K562 (cell line): ENCODE results near the gene IKZF3.

Source experiments
- CBFB ChIP-seq: sonication (generic); formaldehyde crosslinking; IDR thresholded peaks from 2 replicates; pipeline ENCODE4 v1.4.0; 2020; ENCODE audit warnings: mild to moderate bottlenecking, missing genetic modification reagents
- CEBPB ChIP-seq: fragments of 450-650 bp; IDR thresholded peaks from 2 replicates; pipeline ENCODE4 v1.6.1; 2016; ENCODE audit warnings: missing genetic modification characterization, missing compliant biosample characterization
- EP400 ChIP-seq: fragments of 450-650 bp; IDR thresholded peaks from 2 replicates; pipeline ENCODE4 v1.6.1; 2017; ENCODE audit warnings: antibody characterized with exemption, mild to moderate bottlenecking, moderate library complexity
- FOXJ3 ChIP-seq: sonication (generic); formaldehyde crosslinking; IDR thresholded peaks from 2 replicates; pipeline ENCODE4 v1.4.0; 2020; ENCODE audit warnings: mild to moderate bottlenecking, missing genetic modification reagents
- FOXP4 ChIP-seq: sonication (generic); formaldehyde crosslinking; IDR thresholded peaks from 2 replicates; pipeline ENCODE4 v1.8.0; 2022; ENCODE audit warnings: mild to moderate bottlenecking, missing genetic modification reagents, borderline replicate concordance
- MEF2A ChIP-seq: IDR thresholded peaks from 2 replicates; pipeline ENCODE4 v1.6.1; 2011; ENCODE audit warnings: low read depth, mild to moderate bottlenecking, low read length, moderate library complexity; ENCODE audit not compliant: control insufficient read depth
- POLR2A ChIP-seq: fragments of 450-650 bp; conservative IDR thresholded peaks from 2 replicates; pipeline ENCODE4 v1.6.1; 2016
- SREBF2 ChIP-seq: sonication (generic); formaldehyde crosslinking; IDR thresholded peaks from 2 replicates; pipeline ENCODE4 v1.4.0; 2020; ENCODE audit warnings: mild to moderate bottlenecking, missing genetic modification reagents
- THRA ChIP-seq: fragments of 450-650 bp; IDR thresholded peaks from 2 replicates; pipeline ENCODE4 v1.6.1; 2017; ENCODE audit warnings: mild to moderate bottlenecking, moderate library complexity
- ZBTB33 ChIP-seq: sonication (generic); formaldehyde crosslinking; IDR thresholded peaks from 2 replicates; pipeline ENCODE4 v1.8.1; 2023; ENCODE audit warnings: mild to moderate bottlenecking, missing genetic modification reagents
- ZNF717 ChIP-seq: fragments of 250-450 bp; sonication (Bioruptor Pico); IDR thresholded peaks from 2 replicates; pipeline ENCODE4 v1.5.0; 2021
- TF ChIP-seq, protein P1 (sequence below), 3 experiments: IDR thresholded peaks in 2 of 3; conservative IDR thresholded peaks in 1 of 3; 2 replicates each; pipeline ENCODE4 v1.5.1; 2011 to 2012; ENCODE audit warnings: low read length in 3 of 3, mild to moderate bottlenecking in 3 of 3, control low read depth in 2 of 3, improper control_type of control experiment in 1 of 3, inconsistent platforms in 1 of 3, low read depth in 1 of 3, mixed read lengths in 1 of 3, moderate library complexity in 1 of 3; ENCODE audit not compliant: insufficient read depth in 2 of 3
- TF ChIP-seq, protein P2 (sequence below): fragments of 250-450 bp; sonication (Bioruptor Pico); IDR thresholded peaks from 2 replicates; pipeline ENCODE4 v1.4.0; 2020; ENCODE audit warnings: mild to moderate bottlenecking
- TF ChIP-seq, protein P3 (sequence below): sonication (generic); formaldehyde crosslinking; IDR thresholded peaks from 2 replicates; pipeline ENCODE4 v1.8.1; 2022; ENCODE audit warnings: missing genetic modification reagents

- TF ChIP-seq CBFB (CRISPR knock-in tag): no peak
- TF ChIP-seq, protein P1, sequence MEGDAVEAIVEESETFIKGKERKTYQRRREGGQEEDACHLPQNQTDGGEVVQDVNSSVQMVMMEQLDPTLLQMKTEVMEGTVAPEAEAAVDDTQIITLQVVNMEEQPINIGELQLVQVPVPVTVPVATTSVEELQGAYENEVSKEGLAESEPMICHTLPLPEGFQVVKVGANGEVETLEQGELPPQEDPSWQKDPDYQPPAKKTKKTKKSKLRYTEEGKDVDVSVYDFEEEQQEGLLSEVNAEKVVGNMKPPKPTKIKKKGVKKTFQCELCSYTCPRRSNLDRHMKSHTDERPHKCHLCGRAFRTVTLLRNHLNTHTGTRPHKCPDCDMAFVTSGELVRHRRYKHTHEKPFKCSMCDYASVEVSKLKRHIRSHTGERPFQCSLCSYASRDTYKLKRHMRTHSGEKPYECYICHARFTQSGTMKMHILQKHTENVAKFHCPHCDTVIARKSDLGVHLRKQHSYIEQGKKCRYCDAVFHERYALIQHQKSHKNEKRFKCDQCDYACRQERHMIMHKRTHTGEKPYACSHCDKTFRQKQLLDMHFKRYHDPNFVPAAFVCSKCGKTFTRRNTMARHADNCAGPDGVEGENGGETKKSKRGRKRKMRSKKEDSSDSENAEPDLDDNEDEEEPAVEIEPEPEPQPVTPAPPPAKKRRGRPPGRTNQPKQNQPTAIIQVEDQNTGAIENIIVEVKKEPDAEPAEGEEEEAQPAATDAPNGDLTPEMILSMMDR (IDR thresholded peaks at IDR 0.05 in 2 of 3, conservative IDR thresholded peaks at IDR 0.05 in 1 of 3; ENCODE audit: insufficient read depth in 2 of 3, low read depth in 1 of 3, low read length in 3 of 3): peak in 1 of 3 experiments; percentile 32; a peak in 1 of 6 replicates
- no peak for TF ChIP-seq CEBPB (tag)
- TF ChIP-seq THRA: no peak
- no peak for TF ChIP-seq MEF2A
- TF ChIP-seq FOXP4 (CRISPR knock-in tag): no peak
- no peak for TF ChIP-seq ZNF717
- no peak for TF ChIP-seq POLR2A
- TF ChIP-seq, protein P2, sequence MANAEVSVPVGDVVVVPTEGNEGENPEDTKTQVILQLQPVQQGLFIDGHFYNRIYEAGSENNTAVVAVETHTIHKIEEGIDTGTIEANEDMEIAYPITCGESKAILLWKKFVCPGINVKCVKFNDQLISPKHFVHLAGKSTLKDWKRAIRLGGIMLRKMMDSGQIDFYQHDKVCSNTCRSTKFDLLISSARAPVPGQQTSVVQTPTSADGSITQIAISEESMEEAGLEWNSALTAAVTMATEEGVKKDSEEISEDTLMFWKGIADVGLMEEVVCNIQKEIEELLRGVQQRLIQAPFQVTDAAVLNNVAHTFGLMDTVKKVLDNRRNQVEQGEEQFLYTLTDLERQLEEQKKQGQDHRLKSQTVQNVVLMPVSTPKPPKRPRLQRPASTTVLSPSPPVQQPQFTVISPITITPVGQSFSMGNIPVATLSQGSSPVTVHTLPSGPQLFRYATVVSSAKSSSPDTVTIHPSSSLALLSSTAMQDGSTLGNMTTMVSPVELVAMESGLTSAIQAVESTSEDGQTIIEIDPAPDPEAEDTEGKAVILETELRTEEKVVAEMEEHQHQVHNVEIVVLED: no peak
- TF ChIP-seq, protein P3, sequence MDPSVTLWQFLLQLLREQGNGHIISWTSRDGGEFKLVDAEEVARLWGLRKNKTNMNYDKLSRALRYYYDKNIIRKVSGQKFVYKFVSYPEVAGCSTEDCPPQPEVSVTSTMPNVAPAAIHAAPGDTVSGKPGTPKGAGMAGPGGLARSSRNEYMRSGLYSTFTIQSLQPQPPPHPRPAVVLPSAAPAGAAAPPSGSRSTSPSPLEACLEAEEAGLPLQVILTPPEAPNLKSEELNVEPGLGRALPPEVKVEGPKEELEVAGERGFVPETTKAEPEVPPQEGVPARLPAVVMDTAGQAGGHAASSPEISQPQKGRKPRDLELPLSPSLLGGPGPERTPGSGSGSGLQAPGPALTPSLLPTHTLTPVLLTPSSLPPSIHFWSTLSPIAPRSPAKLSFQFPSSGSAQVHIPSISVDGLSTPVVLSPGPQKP (CRISPR knock-in tag): no peak
- no peak for TF ChIP-seq ZBTB33 (CRISPR knock-in tag)
- TF ChIP-seq FOXJ3: no peak
- TF ChIP-seq SREBF2 (CRISPR knock-in tag): no peak
- TF ChIP-seq EP400: no peak
Measured at GRCh38 chr17:39820541-39820940, 43.6 kb downstream of the IKZF3 start.
